Measurements from ENCODE around the gene TAF6L.
"Not testable (repeated sequence)": the region's sequence is repeated elsewhere in the genome, so short reads cannot be mapped to it uniquely, and the experiment has no call there.

TAF6L gene

GRCh38 chr11:62752177-62752785 lies 18.9 kb upstream of the TAF6L start:
- TF ChIP-seq POLR2A (IDR thresholded peaks at IDR 0.05; ENCODE audit: low read depth, low read length): no peak
- FAIRE-seq (no peak), DNase-seq (ENCODE audit: insufficient read length, low spot score) (no peak)

- TF ChIP-seq POLR2A (IDR thresholded peaks at IDR 0.05; ENCODE audit: low read depth, low read length): no peak
- FAIRE-seq (no peak), DNase-seq (ENCODE audit: insufficient read length, low spot score) (no peak)
Measured at GRCh38 chr11:62752994-62753735, 18.0 kb upstream of the TAF6L start.

GRCh38 chr11:62753736-62754603 lies 17.2 kb upstream of the TAF6L start, which contains the start of gene ZBTB3:
ZBTB3 (minus strand) TSS chr11:62754160; CDS start chr11:62753664, 496 bp downstream.
- peak; percentile 91 for TF ChIP-seq POLR2A (IDR thresholded peaks at IDR 0.05; ENCODE audit: low read depth, low read length)
- DNase-seq (ENCODE audit: insufficient read length, low spot score) (peak; percentile 94), FAIRE-seq (peak; percentile 86)

GRCh38 chr11:62755086-62755615 lies 16.0 kb upstream of the TAF6L start:
- no peak for TF ChIP-seq POLR2A (IDR thresholded peaks at IDR 0.05; ENCODE audit: low read depth, low read length)
- FAIRE-seq (no peak), DNase-seq (ENCODE audit: insufficient read length, low spot score) (no peak)

GRCh38 chr11:62757846-62758788 lies 13.1 kb upstream of the TAF6L start:
- TF ChIP-seq POLR2A (IDR thresholded peaks at IDR 0.05; ENCODE audit: low read depth, low read length): no peak
- DNase-seq (ENCODE audit: insufficient read length, low spot score) (no peak), FAIRE-seq (no peak)

- DNase-seq (ENCODE audit: insufficient read length, low spot score); FAIRE-seq: not testable (repeated sequence)
Measured at GRCh38 chr11:62760867-62761227, 10.3 kb upstream of the TAF6L start.

- no peak for TF ChIP-seq POLR2A (IDR thresholded peaks at IDR 0.05; ENCODE audit: low read depth, low read length)
- DNase-seq (ENCODE audit: insufficient read length, low spot score): no peak
- FAIRE-seq: no peak
Measured at GRCh38 chr11:62770778-62771143, 435 bp upstream of the TAF6L start.

- no peak for FAIRE-seq
- DNase-seq (ENCODE audit: insufficient read length, low spot score): no peak
- no peak for TF ChIP-seq POLR2A (IDR thresholded peaks at IDR 0.05; ENCODE audit: low read depth, low read length)
Measured at GRCh38 chr11:62774407-62774806, 3.2 kb downstream of the TAF6L start.

- no peak for FAIRE-seq
- TF ChIP-seq POLR2A (IDR thresholded peaks at IDR 0.05; ENCODE audit: low read depth, low read length): no peak
- DNase-seq (ENCODE audit: insufficient read length, low spot score): no peak
Measured at GRCh38 chr11:62775646-62776045, 4.5 kb downstream of the TAF6L start.

GRCh38 chr11:62777389-62777788 lies 6.2 kb downstream of the TAF6L start:
- DNase-seq (ENCODE audit: insufficient read length, low spot score): no peak

GRCh38 chr11:62778441-62778840 lies 7.2 kb downstream of the TAF6L start:
- FAIRE-seq: no peak
- no peak for TF ChIP-seq POLR2A (IDR thresholded peaks at IDR 0.05; ENCODE audit: low read depth, low read length)

More at GRCh38 chr11:62777389-62777788, 6.2 kb downstream of the TAF6L start:
- TF ChIP-seq POLR2A (IDR thresholded peaks at IDR 0.05; ENCODE audit: low read depth, low read length): no peak
- no peak for FAIRE-seq

GRCh38 chr11:62782753-62783152 lies 11.6 kb downstream of the TAF6L start:
- DNase-seq (ENCODE audit: insufficient read length, low spot score) (no peak), FAIRE-seq (no peak)
- TF ChIP-seq POLR2A (IDR thresholded peaks at IDR 0.05; ENCODE audit: low read depth, low read length): no peak

More at GRCh38 chr11:62778441-62778840, 7.2 kb downstream of the TAF6L start:
- DNase-seq (ENCODE audit: insufficient read length, low spot score): no peak
